Hepatocyte (in vitro differentiated cells): Measurements from ENCODE around the gene RASSF6. TPM values are rescaled to one million over a fixed set of nuclear protein-coding genes. Genes with fewer than 3 reads are reported as not detected.
"Not testable (repeated sequence)": the region's sequence is repeated elsewhere in the genome, so short reads cannot be mapped to it uniquely, and the experiment has no call there.

Source experiments
- DNase-seq: peaks from one replicate; pipeline ENCODE4 v3.0.0-alpha.2; 2016; ENCODE audit warnings: low spot score
- H2AFZ ChIP-seq: fragments of 200-600 bp; sonication (generic); 2 replicates; pipeline ENCODE4 v1.6.0; 2016; ENCODE audit warnings: antibody characterized with exemption, mild to moderate bottlenecking
- H3K27ac ChIP-seq: fragments of 200-600 bp; sonication (generic); 2 replicates; pipeline ENCODE4 v1.5.1; 2016; ENCODE audit warnings: mild to moderate bottlenecking
- H3K27me3 ChIP-seq: fragments of 200-600 bp; sonication (generic); 2 replicates; pipeline ENCODE4 v1.6.1; 2016
- H3K36me3 ChIP-seq: fragments of 200-600 bp; sonication (generic); replicated peaks from 2 replicates; pipeline ENCODE4 v1.5.1; 2016; ENCODE audit warnings: low read depth; ENCODE audit not compliant: insufficient read depth
- H3K4me1 ChIP-seq: fragments of 200-600 bp; sonication (generic); 2 replicates; pipeline ENCODE4 v1.5.1; 2016; ENCODE audit warnings: mild to moderate bottlenecking, moderate library complexity; ENCODE audit not compliant: insufficient read depth
- H3K4me2 ChIP-seq: fragments of 200-600 bp; sonication (generic); 2 replicates; pipeline ENCODE4 v1.6.0; 2016
- H3K4me3 ChIP-seq: fragments of 200-600 bp; sonication (generic); 2 replicates; pipeline ENCODE4 v1.5.1; 2016; ENCODE audit warnings: mild to moderate bottlenecking
- H3K79me2 ChIP-seq: fragments of 200-600 bp; sonication (generic); 2 replicates; pipeline ENCODE4 v1.6.0; 2017; ENCODE audit warnings: mild to moderate bottlenecking
- H3K9me2 ChIP-seq: fragments of 200-600 bp; sonication (generic); replicated peaks from 2 replicates; pipeline ENCODE4 v1.6.0; 2017; ENCODE audit warnings: mild to moderate bottlenecking; ENCODE audit not compliant: insufficient read depth
- H3K9me3 ChIP-seq: fragments of 200-600 bp; sonication (generic); 2 replicates; pipeline ENCODE4 v1.5.1; 2016; ENCODE audit warnings: low read depth, mild to moderate bottlenecking
- H4K20me1 ChIP-seq: fragments of 200-600 bp; sonication (generic); 2 replicates; pipeline ENCODE4 v1.6.0; 2016; ENCODE audit warnings: mild to moderate bottlenecking; ENCODE audit not compliant: insufficient read depth, poor library complexity, severe bottlenecking
- CTCF ChIP-seq: fragments of 200-600 bp; sonication (generic); IDR thresholded peaks from 2 replicates; pipeline ENCODE4 v1.5.1; 2016; ENCODE audit warnings: antibody characterized with exemption, mild to moderate bottlenecking; ENCODE audit not compliant: poor library complexity
- EZH2 ChIP-seq: fragments of 200-600 bp; sonication (generic); IDR thresholded peaks from 2 replicates; pipeline ENCODE4 v1.6.1; 2016; ENCODE audit warnings: antibody characterized with exemption, mild to moderate bottlenecking, borderline replicate concordance
- EZH2phosphoT487 ChIP-seq: fragments of 200-600 bp; sonication (generic); IDR thresholded peaks from one replicate; pipeline ENCODE4 v1.6.1; 2018; ENCODE audit warnings: antibody characterized with exemption, mild to moderate bottlenecking, low read depth, moderate library complexity; ENCODE audit not compliant: unreplicated experiment, severe bottlenecking
- whole genome bisulfite sequencing: methylation state at CpG from one replicate; pipeline ENCODE4 v1.1.6; 2016; ENCODE audit warnings: low lambda C conversion rate; ENCODE audit errors: missing lambda C conversion rate; 5-methylcytosine and 5-hydroxymethylcytosine counted together
- polyA plus RNA-seq: library from polyadenylated mRNA; unstranded; fragments of >200 nt; fragmentation: Nextera tagmentation; extraction: Ambion mirVana; gene quantifications from 2 replicates; pipeline ENCODE4 v1.2.1, GENCODE V29; 2016
- total RNA-seq: library from RNA; depleted of rRNA; stranded (reverse); fragments of >200 nt; gene quantifications from 2 replicates; pipeline ENCODE4 v1.2.3, GENCODE V29; 2014

RASSF6 gene
- total and polyA plus RNA-seq, 2 experiments from 2014 or later: 2.1 to 6.5 TPM

GRCh38 chr4:73665924-73666323, 45.7 kb upstream of the RASSF6 start:
- not testable (repeated sequence) for H3K9me2 ChIP-seq, DNase-seq, H3K4me3 ChIP-seq, H4K20me1 ChIP-seq, H3K27ac ChIP-seq, H3K36me3 ChIP-seq, H3K79me2 ChIP-seq, H3K4me1 ChIP-seq, H3K9me3 ChIP-seq, H3K27me3 ChIP-seq, H2AFZ ChIP-seq, H3K4me2 ChIP-seq
- 57% methylated on average over 7 of the region's 7 CpGs for WGBS
- TF ChIP-seq CTCF: peak; percentile 36

- Histone ChIP-seq H3K79me2 (no peaks in the 10 kb centered on the region), H2AFZ (no peak overlapping the region), H3K9me2 (no peaks in the 10 kb centered on the region), H3K4me1 (no peaks in the 10 kb centered on the region), H4K20me1 (no peaks in the 10 kb centered on the region), H3K36me3 (no peaks in the 10 kb centered on the region), H3K27ac (no peak overlapping the region), H3K4me2 (no peak overlapping the region), H3K9me3 (no peaks in the 10 kb centered on the region), H3K27me3 (no peaks in the 10 kb centered on the region), H3K4me3 (no peak overlapping the region)
- no peak for DNase-seq
- TF ChIP-seq CTCF (no peak), EZH2phosphoT487 (no peak), EZH2 (no peak)
- 95% methylated on average over 1 of the region's 1 CpG for WGBS
Measured at GRCh38 chr4:73664470-73664869, 44.2 kb upstream of the RASSF6 start.

- H3K36me3 ChIP-seq: no peaks in the 10 kb centered on the region
- H2AFZ ChIP-seq: no peak overlapping the region
- TF ChIP-seq CTCF (no peak), EZH2 (no peak), EZH2phosphoT487 (no peak)
- DNase-seq: no peak
- no peaks in the 10 kb centered on the region for H3K4me1 ChIP-seq
- no peak overlapping the region for H3K4me3 ChIP-seq
- no peak overlapping the region for H3K4me2 ChIP-seq
- no peaks in the 10 kb centered on the region for H4K20me1 ChIP-seq
- no peaks in the 10 kb centered on the region for H3K79me2 ChIP-seq
- H3K27ac ChIP-seq: no peak overlapping the region
- no peaks in the 10 kb centered on the region for H3K9me3 ChIP-seq
- H3K9me2 ChIP-seq: no peaks in the 10 kb centered on the region
- H3K27me3 ChIP-seq: no peaks in the 10 kb centered on the region
Measured at GRCh38 chr4:73663576-73663975, 43.3 kb upstream of the RASSF6 start.
